Right ventricle myocardium inferior (tissue), 1 donor: ENCODE measurements around the gene SIGLEC15. TPM values are rescaled to one million over a fixed set of nuclear protein-coding genes. Genes with fewer than 3 reads are reported as not detected.
"Not testable (repeated sequence)": the region's sequence is repeated elsewhere in the genome, so short reads cannot be mapped to it uniquely, and the experiment has no call there.

Experiments
- ATAC-seq: fragments of 200-7000 bp; cut with Tn5 transposase; one replicate; pipeline ENCODE4 v1.9.1; 2020; ENCODE audit warnings: mild to moderate bottlenecking, moderate library complexity
- DNase-seq: peaks from one replicate; pipeline ENCODE4 v3.0.0; 2021; ENCODE audit errors: missing footprints
- intact Hi-C: fragments of 100-400 bp; cut with DNase I; formaldehyde crosslinking; loops from one replicate; pipeline ENCODE4 v1.11.0; 2022
- total RNA-seq: library from RNA; stranded (reverse); fragmentation: NEBNext Ultra II Directional; extraction: Animal tissue kit (Norgen Biotek cat#: 25700); gene quantifications from one replicate; pipeline ENCODE4 v1.2.1, GENCODE V29; 2021
- donor health status: DM: no; HTN: yes; CAD: no; lungs with severe emphysema.

Gene SIGLEC15
- total RNA-seq, 1 donor from 2014 or later, result not detected

DNA sequence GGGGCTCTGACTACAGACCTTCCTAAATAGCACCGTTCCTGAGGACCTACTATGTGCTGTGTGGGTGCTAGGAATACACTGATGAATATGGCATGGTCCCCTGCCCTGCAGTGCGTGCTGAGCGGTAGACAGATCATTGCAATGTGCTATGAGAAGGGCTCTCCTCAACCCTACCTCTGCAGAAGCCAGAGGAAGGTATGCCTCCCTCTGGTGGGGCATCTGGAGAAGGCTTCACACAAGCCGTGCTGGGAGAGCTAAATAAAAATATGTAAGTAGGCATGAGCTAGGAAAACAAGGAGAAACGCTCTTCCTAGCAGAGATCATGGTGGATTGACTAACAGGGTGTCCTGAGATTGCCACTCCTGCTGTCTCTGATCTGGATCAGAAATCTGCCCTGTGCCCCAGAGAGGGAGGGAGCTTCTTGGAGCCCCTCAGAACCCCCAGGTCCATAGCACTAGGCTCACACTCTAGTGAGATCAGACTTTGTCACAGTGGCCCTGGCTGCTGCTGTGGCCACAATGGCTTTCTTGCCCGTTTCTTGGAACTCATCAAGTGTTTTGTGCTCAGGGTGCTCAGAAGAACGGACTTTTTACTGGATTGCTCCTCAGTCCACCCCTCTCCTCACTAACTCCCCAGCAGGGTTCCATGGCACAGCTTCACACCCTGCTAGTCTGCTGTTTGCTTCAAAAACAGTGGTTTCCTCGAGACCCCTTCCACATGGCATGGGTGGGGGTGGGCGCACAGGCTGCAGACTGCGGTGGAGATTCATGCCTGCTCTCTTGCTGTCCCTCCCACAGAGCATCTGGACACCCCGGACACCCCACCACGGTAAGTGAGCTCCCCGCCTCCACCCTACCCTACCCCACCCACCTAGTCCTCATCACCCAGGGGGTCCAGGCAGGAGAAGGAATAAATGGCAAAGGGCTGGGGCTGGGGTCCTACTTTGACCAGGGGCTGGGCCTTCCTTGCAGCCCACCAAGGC, 14.2 kb downstream of the SIGLEC15 start:
- DNase-seq (no peak), ATAC-seq (peak; percentile 44)
- intact Hi-C loops, result loop anchor here (1.0 to 5.0 kb wide), 3 partner anchors 102 to 148 kb away; no protein-coding TSS in a partner anchor

DNA sequence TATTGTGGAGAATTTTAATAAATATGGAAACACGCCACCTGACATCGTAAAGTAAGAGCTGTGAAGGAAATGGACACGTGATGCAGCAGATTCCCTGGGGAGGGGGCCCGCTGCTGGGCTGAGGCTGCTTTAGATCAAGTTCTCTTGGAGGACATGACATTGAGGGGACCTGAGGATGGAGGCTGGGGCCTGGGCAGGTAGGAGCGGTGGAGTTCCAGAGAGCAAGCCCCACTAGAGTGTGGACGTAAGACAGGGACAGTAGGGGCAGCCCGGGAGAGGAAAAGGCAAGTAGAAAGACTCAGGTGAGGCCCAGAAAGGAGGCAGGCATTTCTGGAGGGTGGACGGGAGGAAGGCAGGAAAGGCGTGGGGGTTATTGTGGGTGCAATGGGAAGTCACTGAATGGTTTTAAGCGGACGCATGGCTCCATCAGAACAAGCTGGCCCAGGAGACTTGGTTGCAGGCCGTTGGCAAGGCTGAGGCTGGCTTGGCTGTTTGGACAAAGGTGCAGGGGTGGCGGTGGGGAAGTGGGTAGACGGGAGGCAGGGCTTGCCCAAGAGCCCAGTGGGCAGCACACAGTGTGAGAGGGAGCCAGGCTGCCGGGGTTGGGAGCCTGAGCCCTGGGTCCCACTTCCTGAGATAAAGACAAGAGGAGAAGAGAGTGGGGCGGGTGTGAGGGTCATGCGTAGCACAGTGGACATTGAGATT, 15.7 kb downstream of the SIGLEC15 start:
- no peak for DNase-seq
- no peak for ATAC-seq
- intact Hi-C loops, result no loop called here

DNA sequence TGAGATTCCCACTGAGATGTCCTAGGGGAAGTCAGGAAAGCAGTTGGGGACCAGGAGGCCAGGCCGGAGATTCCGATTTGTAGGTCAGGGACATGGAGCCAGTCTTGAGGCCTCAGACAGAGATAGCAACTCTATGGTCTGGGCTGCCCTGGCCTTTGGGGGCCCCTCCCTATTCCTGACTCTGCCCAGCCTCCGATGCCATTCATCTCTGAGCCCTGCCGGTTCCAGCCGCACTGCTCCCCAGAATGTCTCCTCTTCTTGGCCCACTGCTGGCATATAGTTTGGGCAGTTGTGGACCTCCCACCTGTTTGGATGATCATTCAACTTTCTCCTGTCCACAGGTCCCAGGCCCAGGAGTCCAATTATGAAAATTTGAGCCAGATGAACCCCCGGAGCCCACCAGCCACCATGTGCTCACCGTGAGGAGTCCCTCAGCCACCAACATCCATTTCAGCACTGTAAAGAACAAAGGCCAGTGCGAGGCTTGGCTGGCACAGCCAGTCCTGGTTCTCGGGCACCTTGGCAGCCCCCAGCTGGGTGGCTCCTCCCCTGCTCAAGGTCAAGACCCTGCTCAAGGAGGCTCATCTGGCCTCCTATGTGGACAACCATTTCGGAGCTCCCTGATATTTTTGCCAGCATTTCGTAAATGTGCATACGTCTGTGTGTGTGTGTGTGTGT, 16.4 kb downstream of the SIGLEC15 start:
- ATAC-seq (no peak), DNase-seq (no peak)
- intact Hi-C loops, result no loop called here

DNA sequence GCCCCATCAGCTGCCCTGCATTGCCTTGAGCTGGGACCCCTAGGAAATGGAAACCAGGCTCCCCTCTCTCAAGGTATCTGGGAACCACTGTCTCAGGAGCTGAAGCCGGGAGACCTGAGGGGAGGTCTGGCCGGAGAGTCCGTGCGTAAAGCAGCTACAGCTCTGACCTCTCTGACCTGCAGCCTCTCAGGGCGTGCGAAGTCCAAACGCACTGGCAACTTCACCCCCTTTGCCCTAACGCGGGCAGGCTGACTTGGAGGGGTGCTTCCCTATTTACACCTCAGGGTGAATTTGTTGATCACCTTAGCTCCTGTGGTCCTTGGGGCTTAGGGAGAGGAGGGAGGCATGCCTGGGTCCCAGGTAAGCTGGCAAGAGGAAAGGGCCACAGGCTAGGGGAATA, 17.5 kb downstream of the SIGLEC15 start:
- intact Hi-C loops, result no loop called here
- no peak for DNase-seq
- no peak for ATAC-seq

DNA sequence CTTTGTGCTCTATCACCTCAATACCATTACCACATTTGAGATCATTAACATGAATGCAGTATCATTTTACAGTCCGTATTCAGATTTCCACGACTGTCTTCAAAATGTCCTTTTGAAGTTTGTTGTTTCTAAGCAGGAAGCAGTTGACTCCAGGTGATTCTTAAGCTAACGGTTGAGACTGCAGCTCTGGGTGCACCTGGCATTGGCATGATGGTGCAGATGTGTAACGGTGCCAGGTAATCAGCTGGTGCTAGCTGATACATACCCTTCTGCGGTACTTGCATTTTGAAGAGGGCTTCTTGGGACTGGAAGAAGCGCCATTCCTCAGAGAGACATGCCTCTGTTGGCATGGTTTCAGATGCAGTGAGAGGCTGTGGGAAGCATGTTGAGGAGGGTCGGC, 19.5 kb downstream of the SIGLEC15 start:
- intact Hi-C loops, result no loop called here
- ATAC-seq (no peak), DNase-seq (no peak)

DNA sequence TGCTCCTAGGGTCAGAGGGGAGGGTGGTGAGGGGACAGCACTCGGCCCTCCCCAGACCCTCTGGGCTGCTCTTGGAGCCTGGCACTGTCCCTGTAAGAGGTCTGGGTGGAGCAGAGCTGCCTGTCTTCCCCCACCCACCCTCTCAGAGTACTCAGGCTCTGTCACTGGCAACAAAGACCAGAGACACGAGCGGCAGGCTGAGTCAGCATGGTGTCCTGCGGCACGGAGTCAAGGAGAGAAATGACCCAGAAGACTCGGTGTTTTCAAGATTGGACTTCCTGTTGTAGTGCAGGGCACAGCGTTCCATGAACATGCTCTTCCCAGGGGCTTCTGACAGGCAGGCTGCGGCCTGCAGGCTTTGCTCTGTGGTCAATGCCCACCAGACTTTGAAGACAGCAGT, 19.9 kb downstream of the SIGLEC15 start:
- ATAC-seq, result no peak
- DNase-seq, result no peak
- intact Hi-C loops, result no loop called here

DNA sequence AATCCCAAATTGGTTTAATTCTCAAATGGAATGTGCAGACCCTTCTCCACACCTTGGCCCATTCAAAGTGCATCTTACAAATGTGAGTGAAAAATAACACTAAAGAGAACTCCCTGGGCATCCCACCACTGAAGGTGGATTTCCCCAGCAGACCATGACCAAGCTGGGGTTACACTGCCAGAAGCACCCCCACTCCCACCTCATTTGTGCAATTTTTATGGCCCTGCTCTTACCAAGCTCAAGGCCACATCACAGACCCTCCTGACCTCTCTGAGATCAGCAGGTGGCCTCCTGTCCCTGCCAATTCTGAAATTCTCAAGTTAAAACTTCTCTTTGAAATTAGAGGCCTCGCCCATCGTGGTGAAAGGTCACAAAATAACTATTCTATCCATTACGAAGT, 21.6 kb downstream of the SIGLEC15 start:
- intact Hi-C loops, result no loop called here
- no peak for ATAC-seq
- DNase-seq, result no peak

DNA sequence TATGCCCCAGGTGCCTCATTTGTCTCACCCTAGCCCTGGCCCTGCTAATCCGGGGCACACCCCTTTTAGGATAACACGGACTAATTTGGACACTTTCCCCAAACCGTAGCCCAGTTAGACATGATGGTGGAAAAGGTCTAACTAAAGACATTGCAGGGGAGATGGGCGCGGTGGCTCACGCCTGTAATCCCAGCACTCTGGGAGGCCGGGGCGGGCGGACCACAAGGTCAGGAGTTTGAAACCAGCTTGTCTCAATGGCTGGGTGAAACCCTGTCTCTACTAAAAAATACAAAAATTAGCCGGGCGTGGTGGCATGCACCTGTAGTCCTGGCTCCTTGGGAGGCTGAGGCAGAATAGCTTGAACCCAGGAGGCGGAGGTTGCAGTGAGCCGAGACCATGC, 23.2 kb downstream of the SIGLEC15 start:
- ATAC-seq, intact Hi-C loops, DNase-seq: not testable (repeated sequence)

DNA sequence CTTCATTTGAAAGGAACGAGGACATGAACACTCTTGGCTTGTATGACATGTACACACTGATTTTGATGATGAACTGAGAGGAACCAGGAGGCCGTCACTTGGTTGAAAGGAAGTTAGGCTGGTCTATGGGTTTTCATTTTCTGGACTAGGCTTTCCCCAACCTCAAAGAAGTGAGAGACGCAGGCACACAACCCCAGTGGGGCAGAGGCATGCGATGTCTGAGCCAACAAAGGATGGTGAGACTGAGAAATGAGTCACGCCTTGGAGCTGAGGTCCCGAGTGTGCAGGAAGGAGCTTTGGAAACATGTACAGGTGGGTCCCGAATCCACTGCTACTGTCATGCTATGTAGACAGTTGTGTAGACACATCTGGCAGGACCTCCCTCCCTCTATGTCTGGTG, 24.1 kb downstream of the SIGLEC15 start:
- DNase-seq, result no peak
- intact Hi-C loops, result no loop called here
- no peak for ATAC-seq

DNA sequence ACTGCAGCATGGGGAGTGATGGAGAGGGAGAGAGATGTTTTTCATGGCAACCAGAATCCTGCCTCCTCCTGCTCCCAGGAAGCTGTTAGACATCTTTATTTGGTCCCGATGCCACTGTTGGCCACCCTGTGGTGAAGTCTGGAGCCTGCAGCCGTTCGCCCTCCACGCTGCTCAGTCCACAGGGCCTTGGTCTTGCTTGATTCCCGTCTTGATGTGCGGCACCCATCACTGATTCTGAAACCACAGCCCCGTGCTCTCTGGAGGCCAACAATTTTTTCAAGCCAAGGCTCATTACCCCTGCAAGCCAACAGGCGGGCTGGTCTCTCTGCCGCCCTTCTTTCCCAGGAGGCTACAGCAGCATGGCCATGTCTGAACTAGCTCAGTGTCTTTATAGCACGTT, 24.5 kb downstream of the SIGLEC15 start:
- intact Hi-C loops, result no loop called here
- ATAC-seq (no peak), DNase-seq (no peak)

DNA sequence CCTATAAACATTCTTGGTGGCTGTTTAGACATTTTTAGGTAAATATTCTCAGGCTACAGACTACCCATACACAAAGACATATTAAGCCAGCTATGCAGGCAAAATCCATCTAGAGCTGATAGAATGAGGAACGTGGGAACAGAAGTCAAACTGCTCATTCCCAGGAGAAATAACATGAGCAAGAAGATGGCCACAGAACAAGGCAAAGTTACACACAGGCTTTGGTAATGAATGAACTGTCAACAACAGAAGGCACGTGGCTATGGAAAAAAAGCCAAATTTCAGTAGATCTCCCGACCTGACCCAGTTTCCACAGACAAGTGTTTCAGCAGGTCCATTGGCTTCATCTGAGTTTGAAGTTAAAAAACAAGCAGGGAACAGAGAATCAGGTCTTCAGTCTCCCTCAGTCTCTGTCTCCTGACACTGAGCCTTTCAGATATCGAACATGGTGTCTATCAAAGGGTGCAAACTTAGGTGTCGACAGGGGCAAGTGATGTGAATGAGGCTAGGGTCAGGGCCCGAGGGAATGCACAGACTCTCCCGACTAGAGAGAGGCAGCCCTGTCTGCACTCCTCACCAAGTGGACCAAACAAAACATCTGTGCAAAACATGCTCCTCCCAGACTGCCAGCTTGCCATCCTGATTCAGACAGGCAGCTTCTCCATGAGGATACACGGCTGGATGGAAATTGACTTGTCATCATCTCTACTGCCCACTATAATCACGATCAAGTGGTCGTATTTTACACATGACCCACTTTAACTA, 25.9 kb downstream of the SIGLEC15 start:
- ATAC-seq, result peak; percentile 55
- intact Hi-C loops, result no loop called here

DNA sequence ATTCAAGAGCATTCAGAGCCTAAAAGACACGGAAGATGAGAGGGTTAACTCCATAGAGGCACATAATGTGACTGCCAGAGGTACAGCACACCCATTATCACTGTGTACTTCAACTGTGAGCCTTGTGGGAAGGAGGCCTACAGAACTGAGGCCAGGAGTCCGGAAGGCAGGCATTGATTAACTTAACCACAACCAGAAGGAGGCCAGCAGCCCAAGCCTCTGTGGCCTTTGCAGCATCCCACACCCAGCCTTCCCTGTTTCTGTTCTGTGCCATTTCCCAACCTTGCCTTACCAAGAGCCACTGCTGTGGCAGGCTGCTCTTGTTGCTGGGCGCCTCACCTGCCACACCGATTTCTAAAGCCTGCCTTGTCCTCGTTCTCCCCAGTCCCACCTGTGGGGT, 27.2 kb downstream of the SIGLEC15 start:
- intact Hi-C loops, result no loop called here
- ATAC-seq (no peak), DNase-seq (no peak)

More for the DNA sequence above, 25.9 kb downstream of the SIGLEC15 start:
- no peak for DNase-seq

DNA sequence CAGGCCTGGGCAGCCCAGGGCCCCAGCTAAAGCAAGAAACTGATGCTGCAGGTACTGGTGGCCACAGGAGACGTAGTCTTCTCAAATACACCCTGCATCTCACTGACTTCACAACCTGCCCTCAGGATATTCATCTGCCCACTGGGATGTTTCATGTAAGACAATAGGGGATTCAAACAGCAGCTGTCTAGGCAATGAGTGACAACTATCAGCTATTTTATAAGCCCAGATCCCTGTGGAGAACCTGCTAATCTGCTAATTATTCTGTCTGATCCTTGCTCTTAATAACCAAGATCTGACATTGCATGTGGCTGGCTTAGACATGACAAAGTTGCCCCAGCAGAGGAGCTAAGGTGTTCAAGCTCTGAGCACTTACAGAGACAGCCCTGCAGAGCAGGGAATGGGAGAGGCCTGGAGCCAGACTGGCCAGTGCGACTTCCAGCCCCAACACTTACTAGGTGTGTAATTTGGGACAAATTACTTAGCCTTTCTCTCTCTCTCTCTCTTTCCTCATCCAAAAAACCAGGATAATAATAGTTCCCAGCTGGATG, 28.6 kb downstream of the SIGLEC15 start:
- ATAC-seq, result no peak
- intact Hi-C loops, result no loop called here
- DNase-seq, result no peak

DNA sequence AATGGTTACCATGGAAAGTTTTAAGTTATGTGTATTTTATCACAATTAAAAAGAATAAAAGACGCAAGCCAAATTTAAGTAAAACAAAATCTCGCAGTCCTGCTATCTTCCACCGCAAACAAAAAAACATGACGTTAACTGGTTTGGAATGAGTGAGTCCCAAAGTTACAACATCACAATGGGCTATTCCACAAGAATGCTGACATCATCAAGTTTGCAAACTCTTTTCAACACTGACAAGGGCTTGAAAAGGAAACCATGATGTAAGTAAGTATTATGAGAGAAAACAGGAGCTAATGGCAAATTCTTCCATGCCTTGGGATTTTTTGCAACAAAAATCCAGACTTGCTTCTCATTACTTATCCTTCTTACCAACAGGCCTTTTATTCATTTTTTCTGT, 31.1 kb downstream of the SIGLEC15 start:
- DNase-seq (no peak), ATAC-seq (no peak)
- intact Hi-C loops, result no loop called here

DNA sequence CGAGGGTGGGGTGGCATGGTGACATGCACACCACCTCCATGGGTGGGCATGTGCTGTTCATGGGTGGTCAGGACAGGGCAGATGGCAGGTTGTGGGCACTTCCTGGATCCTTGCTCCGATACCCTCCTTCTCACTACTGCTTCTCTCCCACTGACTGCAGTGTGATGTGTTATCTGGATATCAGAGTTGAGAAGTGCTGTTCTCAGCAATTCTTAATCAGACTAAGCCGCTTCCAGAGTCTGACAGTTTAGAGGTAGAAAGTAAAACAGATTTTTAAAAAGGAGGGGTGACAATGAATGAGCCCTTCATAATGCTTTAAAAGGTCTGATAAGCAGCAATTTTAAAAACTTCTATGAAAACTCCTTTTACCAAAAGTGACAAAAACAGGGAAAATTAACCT, 33.9 kb downstream of the SIGLEC15 start:
- DNase-seq (no peak), ATAC-seq (no peak)
- intact Hi-C loops, result no loop called here

DNA sequence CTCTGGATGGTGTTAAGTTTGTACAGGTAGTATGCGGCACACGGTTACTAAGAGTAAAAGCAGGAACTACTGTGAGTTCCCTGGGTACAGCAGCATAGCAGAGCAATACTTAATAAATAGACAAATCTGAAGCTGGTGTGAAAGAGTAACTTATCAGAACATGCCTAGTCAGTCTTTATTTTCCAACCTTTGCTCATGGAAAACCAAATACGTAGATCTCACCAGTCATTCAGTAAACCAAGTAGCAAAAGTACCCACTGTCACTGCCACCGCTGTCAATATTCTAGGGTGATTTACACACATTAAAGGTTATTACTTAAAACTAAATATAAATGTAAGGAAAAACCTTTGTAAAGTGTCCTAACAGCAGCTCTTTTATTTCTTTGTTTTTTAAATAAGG, 35.0 kb downstream of the SIGLEC15 start:
- intact Hi-C loops, result no loop called here

DNA sequence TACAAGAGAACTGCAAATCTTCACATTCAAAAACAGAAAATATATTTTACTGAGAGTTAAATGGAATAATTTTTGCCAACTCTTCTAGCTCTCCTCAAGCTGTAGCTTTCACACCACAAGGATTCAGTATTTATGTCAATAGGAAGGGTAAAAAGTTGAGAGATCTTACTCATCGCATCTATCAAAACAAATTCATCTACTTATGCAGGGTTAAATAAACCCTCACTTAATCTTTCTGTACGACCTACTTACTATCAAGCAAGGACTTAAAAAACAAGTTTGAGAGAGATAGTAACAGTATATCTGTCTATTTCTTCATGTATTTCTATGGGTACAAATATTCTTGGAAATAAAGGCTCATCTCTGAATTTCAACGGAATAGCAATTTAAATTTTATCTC, 35.5 kb downstream of the SIGLEC15 start:
- ATAC-seq (no peak), DNase-seq (no peak)
- intact Hi-C loops, result no loop called here

More for the DNA sequence above, 35.0 kb downstream of the SIGLEC15 start:
- no peak for DNase-seq
- ATAC-seq, result no peak

DNA sequence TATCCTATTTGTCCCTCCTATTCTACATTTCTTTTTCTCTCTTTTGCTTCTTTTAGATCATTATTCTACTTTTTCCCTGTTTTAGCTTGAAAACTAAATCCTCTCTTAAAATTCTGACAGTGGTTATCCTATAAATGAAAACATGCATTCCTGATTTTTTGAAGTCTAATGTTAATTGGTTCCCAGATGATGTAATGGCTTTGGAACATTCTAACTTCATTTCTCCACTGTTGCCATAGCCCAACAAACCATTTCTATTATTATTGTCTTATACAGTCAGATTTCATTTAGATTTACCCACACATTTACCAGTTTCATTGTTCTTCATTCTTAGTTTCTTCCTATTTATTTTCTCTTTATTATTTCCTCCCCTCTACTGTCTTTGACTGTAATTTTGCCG, 36.5 kb downstream of the SIGLEC15 start:
- DNase-seq (no peak), ATAC-seq (no peak)
- intact Hi-C loops, result no loop called here
